AG10803 (cell line): ENCODE measurements around the gene FGF5.

Experiments used
- DNase-seq: peaks from one replicate; pipeline ENCODE4 v3.0.0; 2010; ENCODE audit warnings: low read depth
- H3K4me3 ChIP-seq: 2 replicates; pipeline ENCODE4 v1.5.1; 2011; ENCODE audit warnings: mild to moderate bottlenecking, low read length, control low read depth
- TF ChIP-seq, protein P1 (sequence below): conservative IDR thresholded peaks from 2 replicates; pipeline ENCODE4 v1.5.1; 2011; ENCODE audit warnings: mild to moderate bottlenecking, low read length, control low read depth, inconsistent platforms

The FGF5 gene

GRCh38 chr4:80321341-80321740 lies 54.9 kb downstream of the FGF5 start:
- TF ChIP-seq, protein P1, sequence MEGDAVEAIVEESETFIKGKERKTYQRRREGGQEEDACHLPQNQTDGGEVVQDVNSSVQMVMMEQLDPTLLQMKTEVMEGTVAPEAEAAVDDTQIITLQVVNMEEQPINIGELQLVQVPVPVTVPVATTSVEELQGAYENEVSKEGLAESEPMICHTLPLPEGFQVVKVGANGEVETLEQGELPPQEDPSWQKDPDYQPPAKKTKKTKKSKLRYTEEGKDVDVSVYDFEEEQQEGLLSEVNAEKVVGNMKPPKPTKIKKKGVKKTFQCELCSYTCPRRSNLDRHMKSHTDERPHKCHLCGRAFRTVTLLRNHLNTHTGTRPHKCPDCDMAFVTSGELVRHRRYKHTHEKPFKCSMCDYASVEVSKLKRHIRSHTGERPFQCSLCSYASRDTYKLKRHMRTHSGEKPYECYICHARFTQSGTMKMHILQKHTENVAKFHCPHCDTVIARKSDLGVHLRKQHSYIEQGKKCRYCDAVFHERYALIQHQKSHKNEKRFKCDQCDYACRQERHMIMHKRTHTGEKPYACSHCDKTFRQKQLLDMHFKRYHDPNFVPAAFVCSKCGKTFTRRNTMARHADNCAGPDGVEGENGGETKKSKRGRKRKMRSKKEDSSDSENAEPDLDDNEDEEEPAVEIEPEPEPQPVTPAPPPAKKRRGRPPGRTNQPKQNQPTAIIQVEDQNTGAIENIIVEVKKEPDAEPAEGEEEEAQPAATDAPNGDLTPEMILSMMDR, result no peak
- H3K4me3 ChIP-seq, result no peak overlapping the region
- no peak for DNase-seq

- DNase-seq, result no peak
- H3K4me3 ChIP-seq, result no peak overlapping the region
- TF ChIP-seq, protein P1, result no peak
Observed at GRCh38 chr4:80321776-80322175, 55.3 kb downstream of the FGF5 start.

DNA sequence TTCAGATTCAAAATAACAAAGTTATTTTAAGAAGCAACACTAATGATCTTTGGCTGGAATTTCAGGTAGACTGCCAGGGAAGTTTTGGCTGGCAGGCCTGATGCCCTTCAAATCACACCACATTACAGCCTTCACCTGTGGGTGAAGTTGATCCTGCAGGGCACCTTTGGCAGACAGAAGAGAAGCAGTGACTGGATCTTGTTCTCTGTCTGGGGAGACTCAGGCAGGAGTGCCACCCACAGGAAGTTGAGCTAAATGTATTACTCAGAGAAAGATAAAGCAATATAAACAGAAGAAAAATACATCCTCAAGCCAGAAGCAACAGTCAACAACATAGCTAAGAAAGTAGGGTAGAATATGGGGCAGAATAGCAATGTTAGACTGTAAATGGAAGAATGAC lies 56.3 kb downstream of the FGF5 start:
- peak; percentile 60 for DNase-seq
- TF ChIP-seq, protein P1, result peak; percentile 60
- H3K4me3 ChIP-seq, result no peak overlapping the region

DNA sequence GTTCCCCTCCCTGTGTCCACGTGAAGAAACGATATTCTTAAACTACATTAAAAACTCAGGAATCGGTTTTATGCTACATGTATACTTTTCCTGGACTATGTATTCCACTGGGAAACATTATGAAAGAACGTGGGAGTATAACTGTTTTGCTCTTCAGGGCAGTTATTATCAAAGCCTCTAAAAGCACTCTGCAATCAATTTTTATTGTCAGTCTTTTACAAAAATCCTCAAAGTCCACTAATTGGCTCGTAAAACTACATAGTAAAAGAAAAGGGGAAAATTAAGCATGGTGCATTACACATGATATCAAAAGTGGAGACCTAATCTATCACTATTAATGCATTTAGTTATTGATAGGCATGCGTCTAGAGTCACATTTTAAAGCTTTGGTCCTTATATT lies 57.7 kb downstream of the FGF5 start:
- DNase-seq, result no peak
- TF ChIP-seq, protein P1, result no peak

GRCh38 chr4:80331693-80332092 lies 65.2 kb downstream of the FGF5 start:
- DNase-seq, result no peak
- TF ChIP-seq, protein P1, result no peak
- H3K4me3 ChIP-seq, result no peak overlapping the region

More for the DNA sequence above, 57.7 kb downstream of the FGF5 start:
- H3K4me3 ChIP-seq, result no peak overlapping the region

GRCh38 chr4:80333121-80333520 lies 66.7 kb downstream of the FGF5 start:
- TF ChIP-seq, protein P1, result no peak
- H3K4me3 ChIP-seq, result no peak overlapping the region
- peak; percentile 40 for DNase-seq

- TF ChIP-seq, protein P1, result no peak
- DNase-seq, result no peak
- no peak overlapping the region for H3K4me3 ChIP-seq
Observed at GRCh38 chr4:80334568-80334967, 68.1 kb downstream of the FGF5 start.
